Putamen (tissue), 1 donor: ENCODE results near the gene ZNF524.
A peak's percentile ranks its signal among the peaks of the same experiment; 100 is the strongest.
"Not testable (repeated sequence)": the region's sequence is repeated elsewhere in the genome, so short reads cannot be mapped to it uniquely, and the experiment has no call there.

ENCODE experiments used
- DNase-seq: peaks from one replicate; pipeline ENCODE4 v3.0.0-alpha.2; 2016; ENCODE audit warnings: low spot score

ZNF524 gene

GRCh38 chr19:55581145-55581822 lies 18.8 kb upstream of the ZNF524 start:
- no peak for DNase-seq

GRCh38 chr19:55581823-55582223 lies 18.3 kb upstream of the ZNF524 start:
- DNase-seq = no peak

- not testable (repeated sequence) for DNase-seq
Observed at GRCh38 chr19:55582284-55582683, 17.8 kb upstream of the ZNF524 start.

DNA sequence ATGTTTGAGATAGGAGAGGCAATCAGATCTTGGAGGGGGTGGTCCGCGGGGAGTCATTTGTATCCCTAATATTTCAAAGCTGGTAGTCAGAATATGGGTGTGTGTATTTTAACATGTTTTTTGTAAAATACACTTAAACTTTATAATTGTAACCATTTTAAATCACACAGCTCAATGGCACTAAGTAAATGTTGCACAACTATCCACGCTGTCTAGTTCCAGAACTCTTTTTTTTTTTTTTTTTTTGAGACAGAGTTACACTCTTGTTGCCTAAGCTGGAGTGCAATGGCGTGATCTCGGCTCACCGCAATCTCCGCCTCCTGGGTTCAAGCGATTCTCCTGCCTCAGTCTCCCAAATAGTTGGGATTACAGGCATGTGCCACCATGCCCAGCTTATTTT lies 16.2 kb upstream of the ZNF524 start:
- DNase-seq = not testable (repeated sequence)

DNA sequence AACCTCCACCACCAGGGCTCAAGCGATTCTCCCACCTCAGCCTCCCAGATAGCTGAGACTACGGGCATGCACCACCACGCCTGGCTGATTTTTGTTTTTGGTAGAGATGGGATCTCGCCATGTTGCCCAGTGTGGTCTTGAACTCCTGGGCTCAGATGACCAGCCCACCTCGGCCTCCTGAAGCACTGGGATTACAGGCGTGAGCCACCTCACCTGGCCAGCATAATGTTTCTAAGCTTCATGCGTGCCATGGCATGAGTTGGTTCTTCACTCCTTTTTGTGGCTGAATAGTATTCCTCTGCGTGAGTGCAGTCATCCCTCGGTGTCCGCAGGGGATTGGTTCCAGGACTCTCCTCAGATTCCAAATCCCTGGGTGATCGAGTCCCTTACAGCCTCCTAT lies 15.2 kb upstream of the ZNF524 start:
- no peak for DNase-seq

GRCh38 chr19:55585658-55586339 lies 14.3 kb upstream of the ZNF524 start:
- peak; percentile 77 for DNase-seq

- DNase-seq = peak; percentile 87
Observed at GRCh38 chr19:55586976-55587668, 13.0 kb upstream of the ZNF524 start.

DNA sequence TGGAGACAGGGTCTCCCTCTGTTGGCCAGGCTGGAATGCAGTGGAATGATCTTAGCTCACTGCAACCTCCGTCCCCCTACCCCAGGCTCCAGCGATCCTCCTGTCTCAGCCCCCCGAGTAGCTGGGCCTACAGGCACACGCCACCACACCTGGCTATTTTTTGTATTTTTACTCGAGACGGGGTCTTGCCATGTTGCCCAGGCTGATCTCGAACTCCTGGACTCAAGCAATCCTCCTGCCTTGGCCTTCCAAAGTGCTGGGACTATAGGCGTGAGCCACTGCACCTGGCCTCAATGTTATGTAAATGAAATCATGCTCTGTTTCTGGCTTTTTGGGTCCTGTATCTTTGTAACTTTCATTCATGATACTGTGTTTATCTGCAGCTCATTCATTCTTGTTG lies 11.3 kb upstream of the ZNF524 start:
- DNase-seq = no peak

GRCh38 chr19:55590109-55590508 lies 10.0 kb upstream of the ZNF524 start:
- DNase-seq = no peak

DNA sequence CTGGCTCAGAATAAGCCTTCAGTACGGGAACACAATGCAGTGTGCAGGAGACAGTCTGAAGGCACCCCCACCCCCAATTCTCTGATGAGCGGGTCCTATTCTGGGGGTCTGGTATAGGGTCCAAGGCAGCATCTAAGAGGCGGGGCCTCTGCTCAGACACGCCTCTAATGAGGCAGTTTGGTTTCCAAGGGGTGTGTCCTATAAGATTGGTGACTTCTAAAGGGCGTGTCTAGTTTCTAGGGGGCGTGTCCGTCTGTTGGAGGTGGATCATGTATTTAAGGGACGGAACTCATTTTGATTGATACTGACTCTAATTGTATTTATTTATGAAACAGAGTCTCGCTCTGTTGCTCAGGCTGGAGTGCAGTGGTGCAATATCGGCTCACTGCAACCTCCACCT lies 9.5 kb upstream of the ZNF524 start:
- DNase-seq = no peak

DNA sequence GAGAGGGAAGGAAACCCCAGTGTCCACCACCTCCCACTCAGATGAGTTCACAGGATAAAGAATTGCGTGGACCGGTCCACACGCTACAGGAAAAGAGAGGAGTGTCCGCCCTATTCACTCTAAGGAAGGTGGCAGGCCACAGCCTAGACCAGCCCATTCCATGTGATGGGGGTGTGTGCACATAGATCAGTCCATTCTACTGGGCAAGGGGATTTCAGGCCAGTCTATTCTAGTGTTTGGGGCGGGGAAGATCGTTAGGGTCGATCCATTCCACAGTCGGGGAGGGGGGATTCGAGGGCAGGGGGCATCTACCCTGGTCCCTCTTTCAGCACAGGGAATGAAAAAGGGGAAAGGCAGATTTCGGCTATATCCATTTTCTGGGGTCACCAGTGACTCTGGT lies 8.5 kb upstream of the ZNF524 start:
- DNase-seq = no peak

- no peak for DNase-seq
Observed at GRCh38 chr19:55592391-55593090, 7.5 kb upstream of the ZNF524 start.

DNA sequence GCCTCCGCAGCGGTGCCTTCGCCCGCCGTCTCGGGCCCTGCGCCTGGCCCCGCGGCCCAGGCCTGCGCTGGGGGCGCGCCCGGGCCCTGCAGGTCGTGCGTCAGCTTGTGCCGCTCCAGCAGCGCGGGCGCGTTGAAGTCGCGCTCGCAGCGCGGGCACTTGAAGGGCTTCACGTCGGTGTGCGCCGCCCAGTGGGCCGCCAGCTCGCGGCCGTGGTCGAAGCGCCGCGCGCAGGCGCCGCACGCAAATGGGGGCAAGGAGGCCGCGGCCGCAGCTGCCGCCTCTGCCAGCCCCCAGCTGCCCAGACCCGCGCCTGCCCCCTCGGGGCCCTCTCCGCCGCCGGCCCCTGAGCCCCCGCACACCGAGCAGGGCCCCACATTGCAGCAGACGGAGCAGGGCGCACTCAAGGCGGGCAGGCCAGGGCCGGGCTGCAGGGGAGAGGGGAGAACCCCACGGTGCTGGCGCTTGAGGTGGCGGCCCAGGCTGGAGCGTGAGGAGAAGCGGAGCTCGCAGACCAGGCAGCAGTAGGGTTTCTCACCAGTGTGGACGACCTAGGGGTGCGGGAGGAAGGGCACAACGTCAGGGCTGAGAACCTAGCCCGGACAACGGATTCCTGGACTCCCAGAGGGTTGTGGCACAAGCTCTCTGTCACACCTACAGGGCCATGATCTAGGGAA lies 6.9 kb upstream of the ZNF524 start:
- no peak for DNase-seq

DNA sequence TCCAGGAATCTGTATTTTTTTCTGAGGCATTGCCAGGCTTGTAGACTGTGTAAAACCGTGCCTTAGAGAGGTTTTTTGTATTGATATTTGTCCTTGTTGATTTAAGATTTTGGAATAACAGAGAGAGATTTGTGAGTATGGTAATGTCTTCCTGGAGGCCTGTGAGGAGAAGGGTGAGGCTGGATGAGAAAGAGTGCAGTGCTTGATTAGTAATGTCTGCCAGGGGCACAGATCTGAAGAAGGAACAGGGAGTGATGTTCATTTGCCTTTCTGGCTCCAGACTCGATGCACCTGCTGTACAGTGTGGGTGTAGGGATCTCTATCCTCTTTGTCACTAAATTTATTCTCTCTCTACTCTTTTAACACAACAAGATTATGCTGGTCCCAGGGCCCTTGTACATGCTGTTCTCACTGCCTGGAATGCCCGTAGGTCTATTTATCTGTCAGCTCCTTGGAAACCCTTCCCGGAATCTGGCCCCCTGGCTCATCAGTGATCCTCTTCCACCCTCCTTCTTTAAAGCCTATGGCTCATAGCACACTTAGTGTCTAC lies 5.0 kb upstream of the ZNF524 start:
- DNase-seq = no peak

GRCh38 chr19:55596304-55596703 lies 3.8 kb upstream of the ZNF524 start:
- no peak for DNase-seq

- no peak for DNase-seq
Observed at GRCh38 chr19:55597501-55597921, 2.6 kb upstream of the ZNF524 start.

DNA sequence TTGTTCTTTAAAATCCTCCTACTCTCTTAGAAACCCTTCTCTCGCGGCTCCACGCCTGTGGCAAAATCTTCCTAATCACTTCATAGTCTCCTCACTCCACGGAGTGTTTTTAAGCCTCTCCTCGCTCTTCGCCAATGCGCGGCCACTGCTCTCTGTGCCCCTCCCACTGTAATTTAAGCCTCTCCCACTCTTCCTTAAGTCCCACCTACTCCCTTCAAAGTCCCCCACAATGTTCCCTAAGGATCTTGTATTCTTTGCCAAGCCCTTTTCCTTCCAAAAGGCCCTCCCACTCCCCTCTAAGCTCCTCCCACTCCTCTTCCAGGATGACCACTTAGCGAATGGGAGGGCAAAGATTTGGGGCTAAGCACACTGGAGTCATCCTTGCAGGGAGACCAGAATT lies 2.1 kb upstream of the ZNF524 start:
- DNase-seq = no peak

- peak; percentile 93 for DNase-seq
Observed at GRCh38 chr19:55598719-55599467, 1.2 kb upstream of the ZNF524 start.

DNA sequence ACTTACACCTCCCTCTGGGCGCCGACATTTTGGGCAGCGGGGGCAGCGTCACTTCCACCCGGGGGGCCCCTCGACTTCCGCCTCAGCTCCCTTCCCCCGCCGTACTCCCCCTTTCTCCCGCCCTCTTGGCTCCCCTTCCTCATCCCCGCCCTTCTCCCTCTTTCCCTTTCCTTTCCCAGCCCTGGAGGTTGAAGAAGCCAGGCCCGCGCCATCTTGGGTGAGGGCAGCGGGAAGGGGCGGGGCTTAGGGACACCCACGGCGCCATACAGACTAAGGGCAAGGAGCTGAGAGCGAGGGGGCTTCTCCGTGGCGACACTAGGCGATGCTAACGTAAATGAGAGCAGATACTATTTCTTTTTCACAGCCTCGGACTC lies 633 bp upstream of the ZNF524 start, which contains the start of gene FIZ1:
FIZ1 (minus strand) TSS at position 50 of the 374 bp plus-strand sequence. CDS start 1,652 bp downstream, outside the sequence.
- peak; percentile 99 for DNase-seq

- DNase-seq = no peak
Observed at GRCh38 chr19:55600662-55601028, 557 bp downstream of the ZNF524 start.

- DNase-seq = no peak
Observed at GRCh38 chr19:55601084-55601483, 996 bp downstream of the ZNF524 start.
